Measurements from ENCODE around the gene CCDC116. TPM values are rescaled to one million over a fixed set of nuclear protein-coding genes. Genes with fewer than 3 reads are reported as not detected.
"Not testable (repeated sequence)": the region's sequence is repeated elsewhere in the genome, so short reads cannot be mapped to it uniquely, and the experiment has no call there.

Gene CCDC116
- total RNA-seq, 1 donor from 2014 or later: 1.0 TPM

- no peaks in the 10 kb centered on the region for H3K27me3 Mint-ChIP-seq
- ChIA-PET POLR2A (no interaction called here), CTCF (no interaction called here)
- no peaks in the 10 kb centered on the region for H3K9me3 Mint-ChIP-seq
- DNase-seq (no peak), ATAC-seq (ENCODE audit: low read depth) (no peak)
- no peak for TF ChIP-seq CTCF (IDR thresholded peaks at IDR 0.05)
- intact Hi-C loops (cut with micrococcal nuclease): no loop called here
- no peak overlapping the region for H3K27ac Mint-ChIP-seq
- no peaks in the 10 kb centered on the region for H3K4me1 Mint-ChIP-seq
- no peak overlapping the region for H3K4me3 Mint-ChIP-seq
- H3K36me3 Mint-ChIP-seq (ENCODE audit: low read depth): peaks cover 64% of the 10 kb centered on the region
These were observed 45.3 kb downstream of the CCDC116 start for GRCh38 chr22:21677606-21678443.

- ATAC-seq (ENCODE audit: low read depth); intact Hi-C loops (cut with micrococcal nuclease); H3K9me3 Mint-ChIP-seq; DNase-seq; H3K27ac Mint-ChIP-seq; H3K27me3 Mint-ChIP-seq; H3K4me3 Mint-ChIP-seq; H3K4me1 Mint-ChIP-seq; CTCF ChIA-PET; POLR2A ChIA-PET: not testable (repeated sequence)
- H3K36me3 Mint-ChIP-seq (ENCODE audit: low read depth): peaks cover 62% of the 10 kb centered on the region
These were observed 46.3 kb downstream of the CCDC116 start for GRCh38 chr22:21678842-21679241.

- intact Hi-C loops (cut with micrococcal nuclease): no loop called here
- POLR2A ChIA-PET: no interaction called here
- no peak for TF ChIP-seq CTCF (IDR thresholded peaks at IDR 0.05)
These were observed 46.8 kb downstream of the CCDC116 start for GRCh38 chr22:21679383-21679782.

GRCh38 chr22:21680830-21681565, 48.4 kb downstream of the CCDC116 start:
- H3K4me3 Mint-ChIP-seq: no peak overlapping the region
- no peaks in the 10 kb centered on the region for H3K27me3 Mint-ChIP-seq
- no peak overlapping the region for H3K27ac Mint-ChIP-seq
- no peak for ATAC-seq (ENCODE audit: low read depth)
- ChIA-PET POLR2A (no interaction called here), CTCF (no interaction called here)
- no peak for TF ChIP-seq CTCF (IDR thresholded peaks at IDR 0.05)
- H3K4me1 Mint-ChIP-seq: no peaks in the 10 kb centered on the region
- intact Hi-C loops (cut with micrococcal nuclease): no loop called here
- no peaks in the 10 kb centered on the region for H3K9me3 Mint-ChIP-seq
- no peak for DNase-seq
- H3K36me3 Mint-ChIP-seq (ENCODE audit: low read depth): peaks cover 58% of the 10 kb centered on the region

More at GRCh38 chr22:21679383-21679782, 46.8 kb downstream of the CCDC116 start:
- no peak overlapping the region for H3K27ac Mint-ChIP-seq
- H3K36me3 Mint-ChIP-seq (ENCODE audit: low read depth): peaks cover 59% of the 10 kb centered on the region
- H3K9me3 Mint-ChIP-seq: no peaks in the 10 kb centered on the region
- CTCF ChIA-PET: no interaction called here
- DNase-seq: no peak
- no peak overlapping the region for H3K4me3 Mint-ChIP-seq
- ATAC-seq (ENCODE audit: low read depth): no peak
- H3K27me3 Mint-ChIP-seq: no peaks in the 10 kb centered on the region
- no peaks in the 10 kb centered on the region for H3K4me1 Mint-ChIP-seq

GRCh38 chr22:21681566-21682370, 49.2 kb downstream of the CCDC116 start:
- ATAC-seq (ENCODE audit: low read depth) (no peak), DNase-seq (no peak)
- POLR2A ChIA-PET: no interaction called here
- Mint-ChIP-seq H3K9me3 (no peaks in the 10 kb centered on the region), H3K36me3 (ENCODE audit: low read depth) (peaks cover 55% of the 10 kb centered on the region), H3K27me3 (no peaks in the 10 kb centered on the region), H3K27ac (no peak overlapping the region), H3K4me1 (no peaks in the 10 kb centered on the region), H3K4me3 (no peak overlapping the region)
- CTCF ChIA-PET: no interaction called here
- TF ChIP-seq CTCF (IDR thresholded peaks at IDR 0.05): no peak
- intact Hi-C loops (cut with micrococcal nuclease): no loop called here

All from activated B cell treated with CpG ODN at 0.5 μM for 24 hours (primary cell).